Kidney epithelial cell (primary cell): ENCODE results near the gene CTNNA3. TPM values are rescaled to one million over a fixed set of nuclear protein-coding genes. Genes with fewer than 3 reads are reported as not detected.

Source experiments
- DNase-seq: peaks from one replicate; pipeline ENCODE4 v3.0.0-alpha.2; 2010; ENCODE audit warnings: low read depth
- H3K27me3 ChIP-seq: 2 replicates; pipeline ENCODE4 v1.6.0; 2011; ENCODE audit warnings: low read length; ENCODE audit not compliant: control insufficient read depth, insufficient read depth
- H3K36me3 ChIP-seq: 2 replicates; pipeline ENCODE4 v1.5.1; 2011; ENCODE audit warnings: low read length; ENCODE audit not compliant: control insufficient read depth, insufficient read depth
- H3K4me3 ChIP-seq: 2 replicates; pipeline ENCODE4 v1.5.1; 2011; ENCODE audit warnings: low read depth, mild to moderate bottlenecking, control low read depth, low read length
- CTCF ChIP-seq: IDR thresholded peaks from 2 replicates; pipeline ENCODE4 v1.5.1; 2011; ENCODE audit warnings: mild to moderate bottlenecking, moderate library complexity, low read length, control low read depth, inconsistent platforms; ENCODE audit not compliant: insufficient read depth, poor library complexity, severe bottlenecking
- total RNA-seq: library from RNA; depleted of rRNA; stranded (reverse); fragments of >200 nt; gene quantifications from 2 replicates; pipeline ENCODE4 v1.2.3, GENCODE V29; 2015

Gene CTNNA3
- total RNA-seq, 1 donor from 2014 or later, result 0.79 TPM

GRCh38 chr10:67077376-67077775, 618.6 kb downstream of the CTNNA3 start:
- Histone ChIP-seq H3K36me3 (no peaks in the 10 kb centered on the region), H3K4me3 (no peak overlapping the region), H3K27me3 (no peaks in the 10 kb centered on the region)
- no peak for DNase-seq
- TF ChIP-seq CTCF, result no peak

- H3K27me3 ChIP-seq, result no peaks in the 10 kb centered on the region
- H3K36me3 ChIP-seq, result no peaks in the 10 kb centered on the region
- no peak overlapping the region for H3K4me3 ChIP-seq
- TF ChIP-seq CTCF, result no peak
- no peak for DNase-seq
These were observed 619.9 kb downstream of the CTNNA3 start for GRCh38 chr10:67076144-67076543.

DNA sequence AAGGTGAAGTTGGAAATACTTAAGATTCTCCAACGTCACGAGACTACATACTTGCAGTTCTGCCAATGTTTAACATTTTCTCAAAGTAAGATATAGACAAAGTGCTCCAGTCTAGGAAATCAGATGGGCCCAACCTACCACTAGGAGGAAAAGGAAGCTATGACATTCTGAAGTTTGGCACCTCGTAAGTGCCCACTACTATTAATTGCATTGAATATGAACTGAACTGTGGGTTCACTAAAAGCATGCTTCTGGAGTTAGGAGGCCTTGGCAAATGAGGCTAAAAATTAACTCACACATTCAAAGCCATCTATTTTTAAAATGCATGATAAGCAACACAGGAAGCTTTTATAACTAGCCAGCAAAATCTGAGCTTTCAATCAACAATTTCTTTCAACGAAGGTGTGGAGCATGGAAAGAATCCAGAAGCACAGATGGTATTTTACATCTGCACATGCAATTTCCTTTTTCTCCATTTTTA, 620.5 kb downstream of the CTNNA3 start:
- TF ChIP-seq CTCF, result no peak
- H3K4me3 ChIP-seq, result no peak overlapping the region
- H3K36me3 ChIP-seq, result no peaks in the 10 kb centered on the region
- no peaks in the 10 kb centered on the region for H3K27me3 ChIP-seq
- DNase-seq, result no peak

DNA sequence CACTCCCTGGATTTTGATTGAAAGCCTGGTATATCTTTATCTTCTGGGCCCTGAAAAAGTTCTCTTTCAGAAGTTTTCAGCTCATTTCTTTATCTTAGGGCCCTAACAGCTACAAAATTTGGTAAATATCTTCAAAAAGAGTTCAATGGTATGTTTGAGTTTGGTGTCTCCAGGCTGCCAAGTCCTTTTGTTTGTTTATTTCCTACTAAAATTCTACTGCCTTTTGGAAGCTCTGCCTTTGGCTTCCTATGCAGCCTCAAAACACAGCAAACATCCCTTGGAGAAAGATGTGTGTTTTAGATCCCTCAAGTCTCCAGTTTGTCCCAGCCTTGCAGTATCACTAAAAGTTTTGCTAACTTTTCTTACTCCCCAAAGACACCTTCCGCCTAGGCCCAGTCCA, 623.3 kb downstream of the CTNNA3 start:
- TF ChIP-seq CTCF, result no peak
- H3K27me3 ChIP-seq, result no peaks in the 10 kb centered on the region
- no peak overlapping the region for H3K4me3 ChIP-seq
- DNase-seq, result no peak
- no peaks in the 10 kb centered on the region for H3K36me3 ChIP-seq

DNA sequence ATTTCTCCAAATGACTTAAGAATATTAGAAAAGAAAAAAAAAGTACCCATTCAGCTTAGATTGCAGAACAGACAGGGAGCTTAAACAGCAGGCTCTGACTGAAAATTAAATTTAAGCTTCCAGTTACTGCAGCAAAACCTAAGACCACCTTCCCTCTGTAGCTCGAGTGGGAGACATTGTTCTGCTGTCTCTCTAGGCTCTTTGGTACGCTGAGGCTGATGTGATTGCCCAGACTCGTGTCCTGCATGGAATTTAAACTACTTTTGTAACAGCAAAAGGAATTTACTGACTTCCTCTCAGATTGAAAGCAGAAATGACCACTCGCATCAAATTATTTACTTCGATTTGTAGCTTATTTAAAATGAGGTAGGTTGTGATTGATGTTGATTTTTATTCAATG, 645.6 kb downstream of the CTNNA3 start:
- Histone ChIP-seq H3K4me3 (no peak overlapping the region), H3K36me3 (no peaks in the 10 kb centered on the region), H3K27me3 (no peaks in the 10 kb centered on the region)
- DNase-seq, result no peak
- no peak for TF ChIP-seq CTCF

GRCh38 chr10:67049988-67050387, 646.0 kb downstream of the CTNNA3 start:
- TF ChIP-seq CTCF, result no peak
- Histone ChIP-seq H3K27me3 (no peaks in the 10 kb centered on the region), H3K36me3 (no peaks in the 10 kb centered on the region), H3K4me3 (no peak overlapping the region)
- no peak for DNase-seq
